ENCODE results near the gene ERAL1.
"Not testable (repeated sequence)": the region's sequence is repeated elsewhere in the genome, so short reads cannot be mapped to it uniquely, and the experiment has no call there.

ERAL1 gene

DNA sequence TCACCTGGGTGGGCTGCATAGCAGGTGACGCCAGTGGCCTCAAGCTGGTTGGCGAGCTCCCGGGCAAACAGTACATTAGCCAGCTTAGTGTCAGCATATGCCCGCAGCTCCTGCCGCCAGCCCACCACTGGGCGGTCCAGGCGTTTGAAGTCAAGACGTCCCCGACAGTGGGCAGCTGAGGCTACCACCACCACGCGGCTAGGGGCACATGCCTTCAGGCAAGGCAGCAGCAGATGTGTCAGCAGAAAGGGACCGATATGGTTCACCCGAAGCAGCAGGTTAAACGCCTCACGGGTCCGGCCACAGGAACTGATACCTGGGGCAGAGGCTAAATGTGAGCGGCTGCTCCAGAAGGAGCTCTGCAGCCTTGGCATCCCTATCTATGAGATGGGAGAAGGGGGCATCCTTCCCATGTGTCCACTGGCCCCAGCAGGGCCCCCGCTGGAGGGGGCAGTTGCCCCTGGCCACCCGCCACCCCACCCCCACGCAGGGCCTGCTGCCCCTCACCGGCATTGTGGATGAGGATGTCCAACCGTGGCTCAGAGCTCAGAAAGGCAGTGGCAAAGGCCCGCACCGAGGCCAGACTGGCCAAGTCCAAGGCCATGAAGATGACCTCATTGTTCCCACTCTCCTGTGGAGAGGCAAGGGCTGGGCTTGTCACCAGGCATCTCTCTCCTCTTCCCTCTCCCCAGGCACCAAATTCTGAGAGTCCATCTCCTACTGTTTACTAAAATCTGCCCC, 46.3 kb downstream of the ERAL1 start:
- no peak for DNase-seq

DNA sequence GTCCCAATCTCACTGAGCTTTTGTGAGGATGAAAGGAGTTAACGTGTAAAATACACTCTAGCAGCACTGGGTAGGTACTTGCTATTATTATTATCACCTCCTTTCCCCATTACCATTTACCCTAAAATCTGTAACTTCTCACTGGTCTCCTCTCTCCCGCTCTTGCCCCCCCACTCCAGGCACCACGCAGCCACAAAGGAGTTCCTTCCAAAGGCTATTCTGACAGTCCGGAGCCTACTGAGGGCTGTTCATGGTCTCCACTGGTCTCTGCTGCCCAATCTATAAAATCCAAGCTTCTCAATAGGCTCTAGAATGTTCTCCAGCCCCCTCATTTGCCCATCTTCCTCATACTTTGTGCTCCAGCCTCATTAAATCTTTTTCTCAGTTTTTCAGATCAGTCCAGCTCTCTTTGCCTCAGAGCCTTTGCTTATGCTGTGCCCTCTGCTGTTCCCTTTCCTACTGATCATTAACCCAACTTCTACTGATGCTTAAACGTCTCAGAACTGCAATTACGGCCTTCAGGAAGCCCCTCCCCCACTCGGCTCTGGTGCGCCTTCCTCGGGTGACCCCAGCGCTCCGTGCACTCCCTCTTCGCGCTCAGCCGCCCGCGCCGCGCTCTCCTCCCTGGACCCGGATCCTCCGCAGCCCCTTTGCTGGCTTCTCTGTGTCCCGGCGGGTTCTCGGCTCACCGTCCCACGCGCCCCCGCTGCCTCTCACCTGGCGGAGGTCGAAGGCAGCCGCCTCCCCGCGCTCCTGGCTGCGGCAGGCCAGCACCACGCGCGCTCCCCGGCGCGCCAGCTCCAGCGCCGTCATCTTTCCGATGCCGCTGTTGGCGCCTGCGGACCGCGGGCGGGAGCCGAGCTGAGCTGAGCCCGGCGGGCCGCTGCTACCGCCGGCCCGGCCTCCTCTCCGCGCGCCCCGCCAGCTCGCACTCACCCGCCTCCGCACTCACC, 47.3 kb downstream of the ERAL1 start:
- peak; percentile 88 for DNase-seq

GRCh38 chr17:28902819-28903545, 48.2 kb downstream of the ERAL1 start, which contains the start of gene DHRS13:
Gene DHRS13, minus strand, starts transcription at chr17:28903079. Its CDS starts 135 bp downstream, at chr17:28902944.
- DNase-seq = peak; percentile 97

DNA sequence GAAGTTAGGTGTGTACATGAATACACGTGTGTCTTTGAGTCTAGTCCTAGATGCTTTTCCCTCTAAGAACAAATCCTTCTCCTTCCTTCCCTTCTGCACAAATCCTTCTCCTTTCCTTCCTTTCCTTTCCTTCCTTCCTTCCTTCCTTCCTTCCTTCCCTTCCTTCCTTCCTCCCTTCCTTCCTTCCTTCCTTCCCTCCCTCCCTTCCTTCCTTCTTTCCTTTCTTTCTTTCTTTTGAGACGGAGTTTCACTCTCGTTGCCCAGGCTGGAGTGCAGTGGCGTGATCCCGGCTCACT, 48.7 kb downstream of the ERAL1 start:
- not testable (repeated sequence) for DNase-seq

DNA sequence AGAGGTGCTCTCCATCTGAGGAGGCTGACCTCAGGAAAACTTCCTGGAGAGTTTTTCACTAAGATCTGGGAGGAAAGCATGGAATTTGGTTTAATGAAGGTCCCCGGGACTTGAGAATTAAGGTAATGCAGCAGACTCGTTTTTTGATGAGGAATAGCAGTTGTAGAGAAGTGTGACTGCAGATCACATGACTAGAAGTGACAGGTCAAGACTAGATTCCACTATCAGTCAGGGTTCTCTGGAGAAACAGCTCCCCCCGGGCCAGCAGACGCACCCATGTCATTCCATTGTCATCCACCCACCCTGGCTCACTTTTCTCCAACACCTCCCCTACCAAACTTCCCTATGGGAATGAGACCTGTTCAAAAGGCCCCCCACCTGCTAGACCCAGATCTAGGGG, 50.0 kb downstream of the ERAL1 start:
- no peak for DNase-seq

- no peak for DNase-seq
Measured at GRCh38 chr17:28906276-28906675, 51.5 kb downstream of the ERAL1 start.

- no peak for DNase-seq
Measured at GRCh38 chr17:28906706-28907438, 52.1 kb downstream of the ERAL1 start.

GRCh38 chr17:28907709-28908475, 53.1 kb downstream of the ERAL1 start:
- no peak for DNase-seq

GRCh38 chr17:28908640-28909167, 53.9 kb downstream of the ERAL1 start:
- no peak for DNase-seq

GRCh38 chr17:28910534-28910933, 55.7 kb downstream of the ERAL1 start:
- DNase-seq = no peak
